GM19468 (cell line): ENCODE data around the gene NME1.
"Not testable (repeated sequence)": the region's sequence is repeated elsewhere in the genome, so short reads cannot be mapped to it uniquely, and the experiment has no call there.

Experiments used
- ATAC-seq: cut with Tn5 transposase; IDR thresholded peaks from one replicate; pipeline ENCODE4 v1.9.1; 2021; ENCODE audit warnings: mild to moderate bottlenecking, moderate library complexity, moderate number of reproducible peaks; ENCODE audit not compliant: unreplicated experiment; ENCODE audit errors: extremely low read depth

NME1 gene

DNA sequence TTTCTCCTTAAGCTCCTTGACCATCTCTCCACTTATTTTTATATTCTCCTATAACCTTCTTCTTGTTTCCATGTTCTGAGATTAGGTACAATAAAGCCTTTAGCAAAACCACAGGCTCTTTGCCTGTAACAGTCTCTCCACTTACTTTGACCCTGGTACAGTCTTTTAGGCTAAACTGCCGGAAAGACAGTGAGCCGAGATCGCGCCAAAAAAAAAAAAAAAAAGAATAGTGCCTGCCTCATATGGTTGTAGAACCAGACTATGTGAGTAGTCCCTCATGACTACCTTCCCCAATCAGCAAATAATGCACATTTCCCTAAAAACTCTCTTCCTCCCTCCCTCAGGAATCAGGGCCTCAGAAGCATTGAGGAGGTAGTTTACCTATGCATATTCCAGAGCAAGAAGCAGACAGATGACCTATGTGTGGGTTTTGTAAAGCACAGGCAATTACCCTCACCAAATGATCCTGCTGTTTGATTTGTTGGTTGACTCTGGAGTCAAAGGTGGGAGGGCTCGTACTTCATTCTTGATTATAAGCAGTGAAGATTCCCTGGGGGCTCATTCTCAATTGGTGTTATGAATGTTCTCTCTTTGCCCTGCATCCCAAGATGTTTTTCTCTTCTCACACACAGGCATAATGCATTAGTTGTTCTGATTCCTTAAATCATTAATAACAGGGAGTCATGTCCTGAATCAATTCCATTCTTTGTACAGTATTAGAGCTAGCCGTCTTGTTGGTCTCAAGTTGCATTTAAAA, 8.9 kb upstream of the NME1 start:
- ATAC-seq: no peak

GRCh38 chr17:51147650-51148049, 5.7 kb upstream of the NME1 start:
- no peak for ATAC-seq

GRCh38 chr17:51149163-51149562, 4.2 kb upstream of the NME1 start:
- ATAC-seq: no peak

- ATAC-seq: no peak
These were observed 2.4 kb upstream of the NME1 start for GRCh38 chr17:51150932-51151331.

DNA sequence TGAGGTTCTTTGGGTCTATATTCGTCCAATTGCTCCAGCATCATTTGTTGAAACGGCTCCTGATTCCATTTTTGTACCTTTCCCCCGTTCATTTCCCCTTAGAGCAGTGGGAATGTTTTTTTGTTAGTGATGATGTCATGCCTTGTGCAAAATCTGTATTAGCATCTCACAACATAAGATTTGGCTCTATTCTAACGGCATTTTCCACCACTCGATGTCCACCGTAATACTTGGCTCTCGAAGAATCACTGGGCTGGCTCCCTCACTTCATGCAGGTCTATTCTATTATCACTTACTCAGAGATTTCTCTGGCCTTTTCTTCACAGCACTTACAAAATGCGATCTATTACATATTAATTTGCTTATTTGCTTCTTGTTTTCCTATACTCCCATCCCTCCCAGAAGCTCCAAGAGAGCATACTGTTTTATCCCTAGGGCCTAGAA, 571 bp upstream of the NME1 start:
- no peak for ATAC-seq

DNA sequence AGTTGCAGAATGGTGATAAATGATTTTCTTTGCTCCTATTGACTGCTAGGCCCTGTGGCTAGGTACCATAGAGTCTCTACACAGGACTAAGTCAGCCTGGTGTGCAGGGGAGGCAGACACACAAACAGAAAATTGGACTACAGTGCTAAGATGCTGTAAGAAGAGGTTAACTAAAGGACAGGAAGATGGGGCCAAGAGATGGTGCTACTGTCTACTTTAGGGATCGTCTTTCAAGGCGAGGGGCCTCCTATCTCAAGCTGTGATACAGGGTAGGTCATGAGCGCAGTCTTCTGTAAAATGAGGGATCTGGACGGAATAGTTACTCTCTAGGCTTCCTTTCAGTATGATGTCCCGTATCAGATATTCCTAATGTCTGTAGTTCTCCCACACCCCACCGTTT, 817 bp downstream of the NME1 start:
- no peak for ATAC-seq

GRCh38 chr17:51155416-51155815, 2.1 kb downstream of the NME1 start:
- ATAC-seq: no peak

GRCh38 chr17:51159604-51160003, 6.2 kb downstream of the NME1 start:
- ATAC-seq: no peak

GRCh38 chr17:51161541-51161940, 8.2 kb downstream of the NME1 start:
- no peak for ATAC-seq

DNA sequence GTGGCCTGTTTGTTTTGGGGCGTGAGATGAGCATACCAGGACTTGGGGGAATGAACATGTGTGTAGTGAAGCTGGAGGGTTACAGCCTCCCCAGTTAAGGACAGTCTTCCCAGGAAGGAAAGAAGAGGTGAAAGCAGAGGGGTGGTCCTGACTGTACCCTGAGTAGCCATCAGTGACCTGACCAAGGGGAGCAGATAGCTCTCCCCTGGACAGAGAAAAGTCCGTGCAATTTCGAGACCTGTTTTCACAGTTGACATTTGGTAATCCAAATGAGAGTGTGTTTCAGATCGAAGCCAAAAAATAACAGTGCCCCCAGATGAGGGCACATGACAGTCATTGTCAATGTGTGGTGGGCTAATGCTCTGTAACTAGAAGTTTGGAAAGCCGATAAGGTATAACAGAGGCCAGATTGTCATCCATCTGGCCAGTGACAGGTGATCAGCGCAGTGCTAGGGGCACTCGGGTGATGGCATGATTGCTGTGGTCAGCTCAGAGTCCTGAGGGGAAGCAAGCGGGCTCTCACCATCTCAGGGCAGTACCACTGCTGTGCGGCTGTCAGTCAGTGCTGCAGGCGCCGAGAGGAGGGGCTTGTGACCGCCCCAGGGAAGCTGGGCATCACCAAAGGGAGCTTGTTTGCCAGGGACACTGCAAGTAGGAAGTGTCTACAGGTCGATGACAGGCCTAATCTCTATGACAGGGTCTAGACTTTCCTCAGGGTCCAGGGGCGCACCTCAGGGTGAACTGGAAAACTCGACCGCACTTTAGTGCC, 11.7 kb downstream of the NME1 start:
- ATAC-seq: no peak

DNA sequence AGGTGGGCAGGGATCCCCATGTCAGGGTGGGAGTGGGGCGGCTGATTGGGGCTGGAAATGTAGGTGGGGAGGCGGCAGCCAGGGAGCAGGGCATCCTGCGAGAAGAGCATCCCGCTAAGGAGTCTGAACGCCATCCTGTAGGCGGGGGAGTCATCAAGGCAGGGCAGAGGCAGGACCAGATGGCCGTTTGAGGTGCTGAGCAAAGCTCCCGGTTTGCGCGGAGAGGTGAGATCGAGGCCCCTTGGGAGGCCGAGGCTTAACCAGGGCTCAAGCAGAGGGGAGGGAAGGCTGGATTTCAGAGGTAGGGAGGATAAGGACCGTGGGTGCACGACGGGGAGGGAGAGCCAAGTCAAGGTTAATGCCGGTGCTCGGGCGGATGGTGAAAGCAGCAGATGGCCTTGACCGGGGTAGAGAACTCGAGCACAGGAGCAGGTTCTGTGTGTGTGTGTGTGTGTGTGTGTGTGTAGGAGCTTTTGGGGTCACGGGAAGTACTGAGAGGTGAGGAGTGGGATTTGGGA, 12.4 kb downstream of the NME1 start:
- ATAC-seq: no peak

GRCh38 chr17:51166198-51166986, 13.0 kb downstream of the NME1 start, which contains the start of gene NME2:
Gene NME2, plus strand, starts transcription at chr17:51166411. Its CDS starts 420 bp downstream, at chr17:51166831.
- ATAC-seq: peak; percentile 63

DNA sequence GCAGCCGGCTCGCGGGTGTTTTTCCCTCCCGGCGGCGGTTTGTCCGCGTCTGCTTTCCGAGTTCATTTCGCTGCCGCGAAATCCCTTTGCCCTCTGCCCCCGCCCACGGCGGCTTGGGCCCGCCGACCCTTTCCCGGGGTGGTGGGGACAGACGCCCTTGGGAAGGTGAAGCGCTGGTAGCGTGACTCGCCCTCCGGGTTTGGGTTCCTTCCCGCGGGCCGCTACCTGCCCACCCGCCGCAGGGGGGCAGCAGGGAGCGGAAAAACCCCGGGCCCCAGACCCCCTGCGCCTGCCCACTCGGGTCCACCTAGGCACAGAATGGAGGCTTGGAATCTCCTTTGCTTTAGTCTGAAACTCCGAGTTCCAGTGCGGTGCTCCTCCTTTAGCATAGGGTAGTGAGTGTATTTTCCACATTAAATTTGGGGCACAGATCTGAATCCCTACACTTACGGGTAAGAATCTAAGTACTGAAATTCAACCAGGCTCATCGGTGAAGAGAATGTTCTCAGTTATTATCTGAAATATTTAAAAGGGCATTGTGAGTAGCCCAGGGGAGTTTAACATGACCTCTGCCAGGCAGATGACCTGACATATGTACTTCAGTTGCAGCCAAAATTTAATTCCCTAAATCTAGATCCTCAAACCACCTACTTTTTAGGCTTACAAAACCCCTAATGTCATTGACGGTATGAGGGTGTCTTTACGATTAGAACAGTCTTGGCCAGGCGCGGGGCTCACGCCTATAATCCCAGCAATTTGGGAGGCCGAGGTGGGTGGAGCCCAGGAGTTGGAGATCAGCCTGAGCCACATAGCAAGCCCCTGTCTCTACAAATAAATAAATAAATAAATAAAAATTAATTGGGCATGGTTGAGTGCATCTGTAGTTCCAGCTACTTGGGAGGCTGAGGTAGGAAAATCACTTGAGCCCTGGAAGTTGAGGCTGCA, 13.9 kb downstream of the NME1 start:
- no peak for ATAC-seq

DNA sequence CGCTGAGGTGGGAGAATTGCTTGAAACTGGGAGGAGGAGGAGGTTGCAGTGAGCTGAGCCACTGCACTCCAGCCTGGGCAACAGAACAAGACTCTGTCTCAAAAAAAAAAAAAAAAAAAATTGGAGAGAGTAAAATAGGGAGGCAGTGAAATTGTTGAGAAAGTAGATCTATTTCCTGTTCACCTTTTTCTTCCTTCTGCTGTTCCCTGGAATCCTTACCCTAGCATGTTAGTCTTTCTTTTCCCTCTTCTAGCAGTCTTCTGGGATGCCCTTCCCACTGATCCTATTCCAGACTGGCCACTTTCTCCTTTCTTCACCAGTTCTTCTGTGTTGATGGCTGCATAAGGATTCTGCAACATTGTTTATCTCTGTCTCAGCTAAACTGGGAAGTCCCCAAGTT, 16.0 kb downstream of the NME1 start:
- no peak for ATAC-seq

DNA sequence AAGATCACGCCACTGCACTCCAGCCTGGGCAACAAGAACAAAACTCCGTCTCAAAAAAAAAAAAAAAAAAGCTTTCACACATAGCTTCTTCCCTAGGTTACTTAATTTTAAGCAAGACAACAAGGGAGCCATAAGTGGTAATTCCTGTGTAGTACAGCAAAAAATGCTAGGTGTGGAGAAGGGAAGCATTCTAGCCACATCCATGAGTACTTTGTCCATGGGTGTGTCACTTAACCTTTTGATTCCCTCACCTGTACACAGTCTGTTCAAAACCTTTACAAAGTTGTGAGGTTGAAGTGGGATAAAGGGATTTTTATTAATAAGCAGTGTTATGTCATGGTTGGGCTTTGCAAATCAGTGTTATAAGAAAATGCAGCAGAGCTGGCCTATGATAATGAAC, 17.4 kb downstream of the NME1 start:
- no peak for ATAC-seq

DNA sequence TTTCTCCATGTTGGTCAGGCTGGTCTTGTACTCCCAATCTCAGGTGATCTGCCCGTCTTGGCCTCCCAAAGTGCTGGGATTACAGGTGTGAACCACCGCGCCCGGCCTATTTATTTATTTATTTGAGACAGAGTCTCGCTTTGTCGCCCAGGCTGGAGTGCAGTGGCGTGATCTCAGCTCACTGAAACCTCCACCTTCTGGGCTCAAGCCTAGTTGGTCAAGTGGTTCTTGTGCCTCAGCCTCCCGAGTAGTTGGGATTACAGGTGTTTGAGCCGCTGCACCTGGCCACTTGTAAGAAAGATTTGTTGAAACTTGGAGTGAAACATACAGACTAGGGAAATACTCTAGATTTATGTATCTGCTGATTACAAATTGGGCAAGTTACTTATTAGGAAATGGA, 18.7 kb downstream of the NME1 start:
- ATAC-seq: not testable (repeated sequence)

DNA sequence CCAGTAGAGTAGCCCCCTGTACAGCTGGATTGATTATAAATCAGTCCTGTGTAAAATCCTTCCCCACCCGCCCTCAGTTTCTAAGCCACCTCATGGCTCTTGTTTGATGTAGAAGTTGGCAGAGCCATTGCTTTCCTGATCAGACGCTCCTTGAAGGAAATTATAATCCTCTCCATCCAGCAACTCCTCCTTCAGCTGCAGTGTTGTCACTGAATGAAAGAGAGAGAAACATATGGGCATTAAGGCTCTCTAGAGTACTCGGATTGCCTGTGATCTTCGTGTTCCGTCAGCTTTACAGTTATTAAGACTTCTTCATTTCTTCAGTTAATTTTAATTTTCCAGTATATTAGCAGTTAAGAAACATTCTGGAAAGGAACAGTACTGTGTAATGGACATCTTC, 27.1 kb downstream of the NME1 start:
- no peak for ATAC-seq

GRCh38 chr17:51184124-51184523, 30.8 kb downstream of the NME1 start:
- no peak for ATAC-seq

DNA sequence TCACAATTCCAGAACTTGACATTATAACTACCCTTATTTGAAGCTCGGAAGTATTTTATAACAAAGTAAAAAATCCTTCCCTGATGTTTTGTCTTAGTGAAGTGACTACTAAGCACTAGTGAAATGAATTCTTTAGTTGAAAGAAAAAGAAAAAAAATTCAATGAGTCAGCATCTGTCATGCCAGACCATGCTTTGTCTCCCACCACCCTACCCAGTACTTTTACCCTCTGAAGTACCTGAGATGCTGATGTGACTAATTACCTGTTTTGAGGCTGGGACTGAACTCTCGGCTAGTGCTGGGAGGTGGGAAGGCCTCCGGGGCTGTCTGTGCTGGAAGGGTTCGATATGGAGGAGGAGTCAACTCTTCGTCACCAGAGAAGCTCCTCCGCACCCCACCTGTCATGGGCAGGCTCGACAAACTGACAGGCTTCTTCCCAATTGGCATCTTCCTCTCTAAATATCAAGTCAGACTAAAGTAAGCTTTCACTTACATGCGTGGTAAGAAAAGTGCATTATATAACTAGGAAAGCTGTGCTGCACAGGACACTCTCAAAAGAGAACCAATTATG, 32.5 kb downstream of the NME1 start:
- no peak for ATAC-seq
